Stimulated activated naive CD4-positive, alpha-beta T cell treated with Interleukin-2 at 50 U/mL for 16 hours (primary cell): ENCODE measurements around the gene PCED1A.
A peak's percentile ranks its signal among the peaks of the same experiment; 100 is the strongest.
"Not testable (repeated sequence)": the region's sequence is repeated elsewhere in the genome, so short reads cannot be mapped to it uniquely, and the experiment has no call there.

Experiments used
- DNase-seq: peaks from one replicate; lab custom pipeline; 2025; lab: John Stamatoyannopoulos, UW

PCED1A gene

GRCh38 chr20:2865630-2866029 lies 25.2 kb upstream of the PCED1A start:
- peak; percentile 11 for DNase-seq

GRCh38 chr20:2865101-2865500 lies 24.6 kb upstream of the PCED1A start:
- DNase-seq = no peak

- DNase-seq = no peak
Measured at GRCh38 chr20:2864626-2865025, 24.2 kb upstream of the PCED1A start.

GRCh38 chr20:2859330-2860121 lies 19.1 kb upstream of the PCED1A start:
- DNase-seq = no peak

GRCh38 chr20:2858591-2858990 lies 18.1 kb upstream of the PCED1A start:
- no peak for DNase-seq

- no peak for DNase-seq
Measured at GRCh38 chr20:2851086-2851485, 10.6 kb upstream of the PCED1A start.

- no peak for DNase-seq
Measured at GRCh38 chr20:2849529-2849928, 9.1 kb upstream of the PCED1A start.

- DNase-seq = no peak
Measured at GRCh38 chr20:2847802-2848201, 7.3 kb upstream of the PCED1A start.

GRCh38 chr20:2846698-2847097 lies 6.2 kb upstream of the PCED1A start:
- DNase-seq = no peak

- DNase-seq = no peak
Measured at GRCh38 chr20:2845607-2846006, 5.2 kb upstream of the PCED1A start.

GRCh38 chr20:2840967-2841531 lies 594 bp upstream of the PCED1A start:
- peak; percentile 23 for DNase-seq

- no peak for DNase-seq
Measured at GRCh38 chr20:2839732-2840137, 720 bp downstream of the PCED1A start.

GRCh38 chr20:2838847-2839671 lies 1.4 kb downstream of the PCED1A start:
- DNase-seq = no peak

- DNase-seq = no peak
Measured at GRCh38 chr20:2838170-2838797, 2.2 kb downstream of the PCED1A start.

GRCh38 chr20:2837221-2837960 lies 3.1 kb downstream of the PCED1A start:
- no peak for DNase-seq

GRCh38 chr20:2836035-2836434 lies 4.4 kb downstream of the PCED1A start:
- DNase-seq = no peak

GRCh38 chr20:2835331-2835796 lies 5.1 kb downstream of the PCED1A start:
- no peak for DNase-seq

GRCh38 chr20:2834401-2835110 lies 5.9 kb downstream of the PCED1A start:
- no peak for DNase-seq

- DNase-seq = no peak
Measured at GRCh38 chr20:2833761-2834160, 6.7 kb downstream of the PCED1A start.

GRCh38 chr20:2831206-2831605 lies 9.2 kb downstream of the PCED1A start:
- not testable (repeated sequence) for DNase-seq

GRCh38 chr20:2829376-2829775 lies 11.1 kb downstream of the PCED1A start:
- no peak for DNase-seq
